ENCODE results near the gene ZCCHC24.

DNA sequence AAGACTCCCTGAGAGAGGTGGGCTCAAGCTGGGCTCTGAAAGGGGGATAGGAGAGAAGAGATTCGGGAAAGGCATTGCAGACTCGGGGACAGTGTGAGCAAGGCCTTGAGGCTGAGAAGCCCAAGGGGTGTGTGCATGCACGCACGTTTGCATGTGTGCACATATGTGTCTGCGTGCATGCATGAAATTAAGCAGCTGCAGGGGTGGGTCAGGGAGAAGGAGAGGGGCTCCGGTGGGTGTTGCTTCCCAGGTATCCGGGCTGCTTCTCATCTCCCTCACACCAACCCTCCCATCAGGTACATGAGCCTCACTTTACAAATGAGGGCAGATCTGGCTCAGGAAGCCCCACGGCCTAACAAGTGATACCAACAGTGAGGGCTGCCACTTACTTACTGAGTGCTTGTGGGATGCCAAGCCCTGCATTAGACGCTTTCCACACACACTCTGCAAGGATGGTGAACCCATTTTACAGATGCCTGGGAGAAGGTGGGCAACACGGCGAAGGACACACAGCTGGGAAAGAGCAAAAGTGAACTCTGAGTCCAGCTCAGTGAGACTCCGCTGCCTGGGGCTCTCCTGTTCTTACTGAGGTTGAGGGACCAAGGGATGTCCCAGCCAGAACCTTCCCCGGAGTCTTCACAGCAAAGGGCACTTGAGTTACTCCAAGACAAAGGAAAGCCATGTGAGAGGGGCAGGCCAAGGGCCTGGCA lies 26.4 kb downstream of the ZCCHC24 start:
- TF ChIP-seq, protein P1, sequence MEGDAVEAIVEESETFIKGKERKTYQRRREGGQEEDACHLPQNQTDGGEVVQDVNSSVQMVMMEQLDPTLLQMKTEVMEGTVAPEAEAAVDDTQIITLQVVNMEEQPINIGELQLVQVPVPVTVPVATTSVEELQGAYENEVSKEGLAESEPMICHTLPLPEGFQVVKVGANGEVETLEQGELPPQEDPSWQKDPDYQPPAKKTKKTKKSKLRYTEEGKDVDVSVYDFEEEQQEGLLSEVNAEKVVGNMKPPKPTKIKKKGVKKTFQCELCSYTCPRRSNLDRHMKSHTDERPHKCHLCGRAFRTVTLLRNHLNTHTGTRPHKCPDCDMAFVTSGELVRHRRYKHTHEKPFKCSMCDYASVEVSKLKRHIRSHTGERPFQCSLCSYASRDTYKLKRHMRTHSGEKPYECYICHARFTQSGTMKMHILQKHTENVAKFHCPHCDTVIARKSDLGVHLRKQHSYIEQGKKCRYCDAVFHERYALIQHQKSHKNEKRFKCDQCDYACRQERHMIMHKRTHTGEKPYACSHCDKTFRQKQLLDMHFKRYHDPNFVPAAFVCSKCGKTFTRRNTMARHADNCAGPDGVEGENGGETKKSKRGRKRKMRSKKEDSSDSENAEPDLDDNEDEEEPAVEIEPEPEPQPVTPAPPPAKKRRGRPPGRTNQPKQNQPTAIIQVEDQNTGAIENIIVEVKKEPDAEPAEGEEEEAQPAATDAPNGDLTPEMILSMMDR (IDR thresholded peaks at IDR 0.05; ENCODE audit: low read length) = no peak
- TF ChIP-seq EZH2 (IDR thresholded peaks at IDR 0.05; ENCODE audit: borderline replicate concordance, low read length) = no peak
